ENCODE data around the gene DUSP1.

GRCh38 chr5:172789687-172790495 lies 18.9 kb upstream of the DUSP1 start:
- no peak for TF ChIP-seq BACH2 (CRISPR knock-in tag; IDR thresholded peaks at IDR 0.05; ENCODE audit: borderline replicate concordance)
- TF ChIP-seq CSRNP3 (CRISPR knock-in tag; IDR thresholded peaks at IDR 0.05) = no peak
- no peak for TF ChIP-seq PATZ1 (CRISPR knock-in tag; IDR thresholded peaks at IDR 0.05; ENCODE audit: borderline replicate concordance)
- TF ChIP-seq PPARA (CRISPR knock-in tag; IDR thresholded peaks at IDR 0.05; ENCODE audit: borderline replicate concordance) = no peak
- TF ChIP-seq TSHZ2 (CRISPR knock-in tag; IDR thresholded peaks at IDR 0.05) = no peak
- TF ChIP-seq ZFP3 (CRISPR knock-in tag; IDR thresholded peaks at IDR 0.05) = no peak
- no peak for TF ChIP-seq SNAI2 (CRISPR knock-in tag; IDR thresholded peaks at IDR 0.05)
- no peak for TF ChIP-seq CREB5 (CRISPR knock-in tag; IDR thresholded peaks at IDR 0.05; ENCODE audit: low read depth)
- TF ChIP-seq ZC3H10 (CRISPR knock-in tag; IDR thresholded peaks at IDR 0.05) = no peak
- no peak for TF ChIP-seq ARNTL (CRISPR knock-in tag; IDR thresholded peaks at IDR 0.05; ENCODE audit: borderline replicate concordance, low read depth)
- no peak for TF ChIP-seq TCF4 (CRISPR knock-in tag; IDR thresholded peaks at IDR 0.05; ENCODE audit: borderline replicate concordance)
- TF ChIP-seq ZFP30 (CRISPR knock-in tag; IDR thresholded peaks at IDR 0.05) = no peak

All from SK-N-SH treated with all-trans-retinoic acid at 6 μM for 48 hours (cell line).